K562 (cell line): ENCODE data around the gene RBM44.

ENCODE experiments used
- IRF2 ChIP-seq: sonication (generic); formaldehyde crosslinking; IDR thresholded peaks from 2 replicates; pipeline ENCODE4 v1.8.1; 2022; ENCODE audit warnings: mild to moderate bottlenecking, missing genetic modification reagents
- POLR2A ChIP-seq: fragments of 450-650 bp; conservative IDR thresholded peaks from 2 replicates; pipeline ENCODE4 v1.6.1; 2016
- RFX5 ChIP-seq: IDR thresholded peaks from 2 replicates; pipeline ENCODE4 v1.6.1; 2011; ENCODE audit warnings: low read depth, mild to moderate bottlenecking, improper control_type of control experiment, low read length

- TF ChIP-seq IRF2 (CRISPR knock-in tag) = no peak
- TF ChIP-seq RFX5 = no peak
- TF ChIP-seq POLR2A = no peak
Measured at GRCh38 chr2:237765875-237766274, 32.7 kb upstream of the RBM44 start.
